Liver (tissue), 3 donors: ENCODE results near the gene WIF1.

Experiments used
- ATF3 ChIP-seq: IDR thresholded peaks from 2 replicates; pipeline ENCODE4 v1.6.1; 2016; ENCODE audit warnings: antibody characterized with exemption
- CTCF ChIP-seq: fragments of 150-350 bp; IDR thresholded peaks from 2 replicates; pipeline ENCODE4 v1.5.1; 2017; ENCODE audit warnings: improper control_type of control experiment, low read depth, low read length; ENCODE audit not compliant: missing input control
- EGR1 ChIP-seq, 2 donors: IDR thresholded peaks; 2 replicates each; pipeline ENCODE4 v1.6.1; 2016 to 2018; ENCODE audit warnings: antibody characterized with exemption in 2 of 2, low read depth in 2 of 2
- GABPA ChIP-seq, 2 donors: IDR thresholded peaks in 1 of 2; conservative IDR thresholded peaks in 1 of 2; 2 replicates each; pipeline ENCODE4 v1.6.1; 2016; ENCODE audit warnings: antibody characterized with exemption in 2 of 2, mild to moderate bottlenecking in 1 of 2, moderate library complexity in 1 of 2
- JUND ChIP-seq, 2 donors: IDR thresholded peaks; 2 replicates each; pipeline ENCODE4 v1.6.1; 2016; ENCODE audit warnings: antibody characterized with exemption in 2 of 2
- MAX ChIP-seq: IDR thresholded peaks from 2 replicates; pipeline ENCODE4 v1.6.1; 2016; ENCODE audit warnings: antibody characterized with exemption
- RAD21 ChIP-seq, 2 donors: IDR thresholded peaks; 2 replicates each; pipeline ENCODE4 v1.6.1; 2016; ENCODE audit warnings: antibody characterized with exemption in 2 of 2, mild to moderate bottlenecking in 2 of 2
- REST ChIP-seq: IDR thresholded peaks from 2 replicates; pipeline ENCODE4 v1.6.1; 2016; ENCODE audit warnings: antibody characterized with exemption, mild to moderate bottlenecking
- RXRA ChIP-seq, 2 donors: IDR thresholded peaks; 2 replicates each; pipeline ENCODE4 v1.6.1; 2017 to 2018; ENCODE audit warnings: antibody characterized with exemption in 2 of 2, mild to moderate bottlenecking in 1 of 2
- SP1 ChIP-seq: IDR thresholded peaks from 2 replicates; pipeline ENCODE4 v1.6.1; 2018; ENCODE audit warnings: antibody characterized with exemption, mild to moderate bottlenecking
- TAF1 ChIP-seq: conservative IDR thresholded peaks from 2 replicates; pipeline ENCODE4 v1.6.1; 2016; ENCODE audit warnings: antibody characterized with exemption, mild to moderate bottlenecking
- ZBTB33 ChIP-seq: IDR thresholded peaks from 2 replicates; pipeline ENCODE4 v1.6.1; 2016; ENCODE audit warnings: antibody characterized with exemption
- donor health status: healthy.
- donor health status: healthy.

- no peak for TF ChIP-seq CTCF
- no peak for TF ChIP-seq JUND (IDR thresholded peaks at IDR 0.05)
- no peak for TF ChIP-seq TAF1
- TF ChIP-seq RAD21 (IDR thresholded peaks at IDR 0.05): no peak
- TF ChIP-seq ATF3: no peak
- no peak for TF ChIP-seq GABPA (IDR thresholded peaks at IDR 0.05 in 1 of 2, conservative IDR thresholded peaks at IDR 0.05 in 1 of 2)
- TF ChIP-seq REST: no peak
- no peak for TF ChIP-seq RXRA (IDR thresholded peaks at IDR 0.05)
- TF ChIP-seq SP1: no peak
- no peak for TF ChIP-seq MAX
- TF ChIP-seq ZBTB33: no peak
- TF ChIP-seq EGR1 (IDR thresholded peaks at IDR 0.05; ENCODE audit: low read depth in 2 of 2): no peak
These were observed 30.6 kb downstream of the WIF1 start for GRCh38 chr12:65090461-65090860.
